Natural killer cell (primary cell): ENCODE results near the gene PTMA. TPM values are rescaled to one million over a fixed set of nuclear protein-coding genes. Genes with fewer than 3 reads are reported as not detected.
A peak's percentile ranks its signal among the peaks of the same experiment; 100 is the strongest.

Source experiments
- ATAC-seq, 3 donors: fragments of 150-1000 bp in 2 of 3; fragments of 200-7000 bp in 1 of 3; cut with Tn5 transposase; 1 replicate in 1 of 3; 2 replicates in 2 of 3; pipeline ENCODE4 v1.10.0; 2021; ENCODE audit warnings: mild to moderate bottlenecking in 2 of 3, moderate library complexity in 2 of 3
- DNase-seq, 2 donors: peaks; one replicate each; pipeline versions ENCODE4 v3.0.0 to v3.0.0-alpha.2; 2013 to 2021; ENCODE audit warnings: mixed read lengths in 1 of 2
- H3K27ac ChIP-seq: one replicate; pipeline ENCODE4 v1.5.1; 2013; ENCODE audit warnings: mild to moderate bottlenecking, low read length
- H3K27me3 ChIP-seq: one replicate; pipeline ENCODE4 v1.6.1; 2013; ENCODE audit warnings: low read length; ENCODE audit not compliant: control insufficient read depth, insufficient read depth
- H3K36me3 ChIP-seq: one replicate; pipeline ENCODE4 v1.6.1; 2013; ENCODE audit warnings: low read length; ENCODE audit not compliant: control insufficient read depth, insufficient read depth
- H3K4me1 ChIP-seq: one replicate; pipeline ENCODE4 v1.6.1; 2013; ENCODE audit warnings: low read length; ENCODE audit not compliant: control insufficient read depth, insufficient read depth
- H3K4me3 ChIP-seq: one replicate; pipeline ENCODE4 v1.5.1; 2013; ENCODE audit warnings: low read length
- H3K9me3 ChIP-seq: one replicate; pipeline ENCODE4 v1.6.1; 2013; ENCODE audit warnings: low read length; ENCODE audit not compliant: control insufficient read depth, insufficient read depth
- H3K27ac Mint-ChIP-seq, 2 donors: one replicate each; pipeline ENCODE4 v1.8.0; 2022; ENCODE audit warnings: mild to moderate bottlenecking in 2 of 2, mixed read lengths in 2 of 2, moderate library complexity in 1 of 2
- H3K27me3 Mint-ChIP-seq, 2 donors: one replicate each; pipeline ENCODE4 v1.8.0; 2022; ENCODE audit warnings: low read depth in 2 of 2, mixed read lengths in 2 of 2
- H3K36me3 Mint-ChIP-seq: one replicate; pipeline ENCODE4 v1.8.0; 2022; ENCODE audit warnings: mixed read lengths
- H3K4me1 Mint-ChIP-seq, 2 donors: one replicate each; pipeline ENCODE4 v1.8.0; 2022; ENCODE audit warnings: mixed read lengths in 2 of 2
- H3K4me3 Mint-ChIP-seq: one replicate; pipeline ENCODE4 v1.8.0; 2022; ENCODE audit warnings: mild to moderate bottlenecking, moderate library complexity, mixed read lengths
- H3K9me3 Mint-ChIP-seq, 2 donors: one replicate each; pipeline ENCODE4 v1.8.0; 2022; ENCODE audit warnings: mixed read lengths in 2 of 2
- CTCF ChIP-seq: fragments of 200-600 bp; IDR thresholded peaks from one replicate; pipeline ENCODE4 v1.8.0; 2022; ENCODE audit warnings: antibody characterized with exemption
- WGBS: methylation state at CpG from one replicate; pipeline ENCODE4 v1.1.7; 2013; ENCODE audit warnings: missing lambda C conversion rate; ENCODE audit not compliant: insufficient coverage; 5-methylcytosine and 5-hydroxymethylcytosine counted together
- intact Hi-C: fragments of 100-400 bp; cut with micrococcal nuclease; formaldehyde crosslinking; loops from one replicate; pipeline ENCODE4 v1.14.2; 2022
- total RNA-seq, 4 donors: library from RNA; stranded (reverse); fragments of 120-200 nt in 1 of 4; gene quantifications; one replicate each; pipeline versions ENCODE4 v1.2.3 to v1.2.4, GENCODE V29; 2013 to 2022

Gene PTMA
- total RNA-seq, 3 donors from 2014 or later (not counting 1 experiment from before 2014, with no cell fraction given) = 1,245 to 1,643 (median 1,314) TPM

DNA sequence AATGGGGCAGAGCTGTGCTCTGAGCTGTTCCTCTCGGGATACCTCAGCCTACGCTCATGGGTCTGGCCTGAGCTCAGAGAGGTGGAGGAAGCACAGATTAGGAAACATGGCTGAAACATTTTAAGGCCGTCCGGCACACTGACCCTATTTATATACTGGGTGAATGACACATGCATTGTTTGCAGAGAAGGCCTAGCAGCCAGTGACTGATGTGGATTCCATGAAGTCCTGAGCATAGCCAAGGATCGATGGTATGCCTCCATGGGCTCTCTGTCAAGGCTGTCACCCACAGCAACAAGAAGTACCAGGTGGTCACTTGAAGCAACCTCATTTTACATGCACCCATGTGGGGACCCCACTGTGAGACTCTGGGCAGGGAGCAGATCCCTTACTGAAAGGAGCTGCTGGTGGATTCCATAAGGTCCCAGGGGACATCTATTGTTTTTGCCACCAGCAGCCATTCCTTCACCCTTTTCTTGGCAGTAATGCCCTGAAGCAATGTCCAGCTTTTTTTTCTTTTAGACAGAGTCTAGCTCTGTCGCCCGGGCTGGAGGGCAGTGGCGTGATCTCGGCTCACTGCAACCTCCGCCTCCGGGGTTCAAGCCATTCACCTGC lies 8.4 kb downstream of the PTMA start:
- H3K27ac Mint-ChIP-seq = peak overlapping the region in 1 of 2 donors; percentile 97
- H3K27ac ChIP-seq = no peak overlapping the region

GRCh38 chr2:231717281-231718171 lies 9.2 kb downstream of the PTMA start:
- 91% methylated on average over 13 of the region's 13 CpGs for WGBS
- no peak for TF ChIP-seq CTCF
- Mint-ChIP-seq H3K36me3 (peaks cover 1% of the 10 kb centered on the region), H3K27me3 (no peaks in the 10 kb centered on the region), H3K9me3 (no peaks in the 10 kb centered on the region), H3K4me3 (no peak overlapping the region), H3K27ac (no peak overlapping the region), H3K4me1 (peaks cover 13 to 28% of the 10 kb centered on the region in 2 donors)
- no peak overlapping the region for H3K4me3 ChIP-seq
- H3K27ac ChIP-seq = peak overlapping the region; percentile 9
- peaks cover 36% of the 10 kb centered on the region for H3K4me1 ChIP-seq
- intact Hi-C loops = no loop called here
- DNase-seq = peak in 1 of 2 donors; percentile 45
- peaks cover 14% of the 10 kb centered on the region for H3K36me3 ChIP-seq
- H3K9me3 ChIP-seq = no peaks in the 10 kb centered on the region
- peak in 1 of 3 donors; percentile 28 for ATAC-seq
- H3K27me3 ChIP-seq = no peaks in the 10 kb centered on the region

More for the DNA sequence above, 8.4 kb downstream of the PTMA start:
- Mint-ChIP-seq H3K4me3 (no peak overlapping the region), H3K27me3 (peaks cover 0 to under 1% of the 10 kb centered on the region in 2 donors), H3K36me3 (peaks cover 9% of the 10 kb centered on the region), H3K9me3 (no peaks in the 10 kb centered on the region), H3K4me1 (peaks cover 21 to 36% of the 10 kb centered on the region in 2 donors)
- TF ChIP-seq CTCF = no peak
- H3K9me3 ChIP-seq = no peaks in the 10 kb centered on the region
- peaks cover 22% of the 10 kb centered on the region for H3K36me3 ChIP-seq
- peaks cover 44% of the 10 kb centered on the region for H3K4me1 ChIP-seq
- DNase-seq = no peak
- WGBS = 95% methylated on average over 11 of the region's 11 CpGs
- no peak overlapping the region for H3K4me3 ChIP-seq
- no peaks in the 10 kb centered on the region for H3K27me3 ChIP-seq
- no peak for ATAC-seq
- intact Hi-C loops = no loop called here

DNA sequence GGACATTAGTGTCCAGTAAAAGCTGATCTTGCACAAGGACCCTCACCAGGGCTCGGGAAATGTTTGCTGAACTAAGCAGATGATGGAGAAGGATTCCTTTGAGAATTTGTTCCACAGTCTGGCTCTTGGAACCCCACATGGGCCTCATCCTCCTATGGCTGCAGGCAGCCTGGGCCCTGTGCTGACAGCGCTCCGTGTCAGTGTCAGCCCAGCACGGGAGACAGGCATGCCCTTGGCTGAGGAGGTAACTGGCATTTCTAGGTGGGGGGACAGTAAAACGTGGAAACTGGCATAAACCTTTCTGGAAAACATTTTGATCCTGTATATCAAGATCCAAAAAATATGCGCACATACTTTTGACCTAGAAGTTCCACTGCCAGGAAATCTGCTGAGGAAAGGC lies 10.5 kb downstream of the PTMA start:
- no peaks in the 10 kb centered on the region for H3K36me3 Mint-ChIP-seq
- H3K4me3 ChIP-seq = no peak overlapping the region
- no peak for TF ChIP-seq CTCF
- H3K4me1 ChIP-seq = peaks cover 30% of the 10 kb centered on the region
- peaks cover 5 to 19% of the 10 kb centered on the region in 2 donors for H3K4me1 Mint-ChIP-seq
- ATAC-seq (no peak), DNase-seq (no peak)
- no peak overlapping the region for H3K4me3 Mint-ChIP-seq
- no peaks in the 10 kb centered on the region for H3K27me3 Mint-ChIP-seq
- no peak overlapping the region for H3K27ac ChIP-seq
- 90% methylated on average over 6 of the region's 6 CpGs for WGBS
- peaks cover 9% of the 10 kb centered on the region for H3K36me3 ChIP-seq
- intact Hi-C loops = no loop called here
- no peak overlapping the region for H3K27ac Mint-ChIP-seq
- no peaks in the 10 kb centered on the region for H3K9me3 ChIP-seq
- H3K9me3 Mint-ChIP-seq = no peaks in the 10 kb centered on the region
- H3K27me3 ChIP-seq = no peaks in the 10 kb centered on the region
